Colonic mucosa (tissue), 4 donors: Measurements from ENCODE around the gene GNB1. TPM values are rescaled to one million over a fixed set of nuclear protein-coding genes. Genes with fewer than 3 reads are reported as not detected.

Experiments used
- DNase-seq: peaks from one replicate; pipeline ENCODE4 v3.0.0-alpha.2; 2020
- H3K27ac ChIP-seq: fragments of 200-600 bp; one replicate; pipeline ENCODE4 v1.8.0; 2021
- H3K27me3 ChIP-seq: fragments of 200-600 bp; one replicate; pipeline ENCODE4 v1.8.0; 2021
- H3K36me3 ChIP-seq: fragments of 200-600 bp; one replicate; pipeline ENCODE4 v1.8.0; 2021
- H3K4me1 ChIP-seq: fragments of 200-600 bp; one replicate; pipeline ENCODE4 v1.8.0; 2021; ENCODE audit warnings: mild to moderate bottlenecking
- H3K4me3 ChIP-seq: fragments of 200-600 bp; one replicate; pipeline ENCODE4 v1.8.0; 2021
- H3K9ac ChIP-seq, 2 donors: one replicate each; pipeline ENCODE4 v1.7.0; 2013; ENCODE audit warnings: control low read depth in 2 of 2, low read depth in 2 of 2, low read length in 2 of 2
- H3K9me3 ChIP-seq: fragments of 200-600 bp; one replicate; pipeline ENCODE4 v1.8.0; 2021
- intact Hi-C: fragments of 100-400 bp; cut with DNase I; formaldehyde crosslinking; loops from one replicate; pipeline ENCODE4 v1.14.1; 2022
- total RNA-seq, 2 donors: library from RNA; stranded (reverse); fragmentation: NEBNext Ultra II Directional in 1 of 2; extraction: Animal tissue kit (Norgen Biotek cat#: 25700) in 1 of 2; gene quantifications; one replicate each; pipeline ENCODE4 v1.2.1, GENCODE V29; 2021
- TF ChIP-seq, protein P1 (sequence below): fragments of 200-600 bp; IDR thresholded peaks from one replicate; pipeline ENCODE4 v1.8.0; 2022; ENCODE audit warnings: antibody characterized with exemption, mild to moderate bottlenecking
- donor health status: healthy.
- donor health status: DM: no; HTN: no; CAD: no.
- donor health status: DM: no; HTN: no; CAD: no.

Gene GNB1
- total RNA-seq: 100 to 1,000 TPM; 281 to 367 TPM

DNA sequence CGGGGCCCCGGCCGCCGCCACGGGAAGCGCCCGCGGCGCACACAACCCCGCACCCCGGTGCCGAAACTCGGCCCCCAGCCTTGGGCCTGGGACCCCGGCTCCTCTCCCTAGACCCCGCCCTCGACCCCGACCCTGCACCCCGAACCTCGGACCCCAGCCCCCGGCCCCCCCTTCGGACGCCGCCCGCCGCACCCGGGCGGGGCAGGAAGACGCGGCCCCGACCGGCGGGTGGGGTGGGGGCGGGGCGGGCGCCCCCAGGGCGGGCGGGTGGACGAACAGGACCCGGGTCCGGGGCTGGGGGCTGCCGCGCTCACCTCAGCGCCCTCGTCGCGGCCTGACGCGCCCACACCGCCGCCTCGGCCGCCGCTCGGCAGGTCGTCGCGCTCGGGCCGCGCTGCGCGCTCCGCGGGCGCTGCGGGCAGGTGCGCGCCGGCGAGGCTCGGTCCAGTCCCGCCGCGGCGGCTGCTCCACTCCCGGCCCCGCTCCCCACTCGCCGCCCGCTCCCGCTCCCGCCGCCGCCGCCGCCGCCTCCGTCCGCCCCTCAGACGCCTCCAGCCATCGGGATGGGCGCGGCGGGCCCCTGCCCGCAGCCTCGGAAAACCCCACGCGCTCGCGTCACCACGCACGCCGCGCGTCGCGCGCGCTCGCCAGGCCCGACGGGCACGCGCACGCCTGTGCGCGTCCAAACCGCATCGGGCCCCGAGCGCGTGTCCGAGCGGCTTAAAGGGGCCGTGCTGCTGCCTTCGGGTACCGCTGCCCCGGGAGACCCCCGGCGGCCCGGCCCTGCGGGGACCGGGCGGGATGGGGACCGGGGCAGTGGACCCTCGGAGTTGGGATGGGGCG, at the start of gene GNB1:
TSS of gene GNB1 (minus strand) at position 582 of the 843 bp plus-strand sequence. CDS start 65,634 bp downstream, outside the sequence.
- Histone ChIP-seq H3K4me3 (peak within 1 kb of the TSS; percentile 88), H3K4me1 (peaks cover 39% of the 10 kb centered on the region), H3K27me3 (no peaks in the 10 kb centered on the region), H3K9ac (peak within 1 kb of the TSS; percentile 81 to 88), H3K9me3 (no peaks in the 10 kb centered on the region), H3K36me3 (no peaks in the 10 kb centered on the region), H3K27ac (peak within 1 kb of the TSS; percentile 80)
- DNase-seq: peak; percentile 86
- intact Hi-C loops: no loop called here
- TF ChIP-seq, protein P1, sequence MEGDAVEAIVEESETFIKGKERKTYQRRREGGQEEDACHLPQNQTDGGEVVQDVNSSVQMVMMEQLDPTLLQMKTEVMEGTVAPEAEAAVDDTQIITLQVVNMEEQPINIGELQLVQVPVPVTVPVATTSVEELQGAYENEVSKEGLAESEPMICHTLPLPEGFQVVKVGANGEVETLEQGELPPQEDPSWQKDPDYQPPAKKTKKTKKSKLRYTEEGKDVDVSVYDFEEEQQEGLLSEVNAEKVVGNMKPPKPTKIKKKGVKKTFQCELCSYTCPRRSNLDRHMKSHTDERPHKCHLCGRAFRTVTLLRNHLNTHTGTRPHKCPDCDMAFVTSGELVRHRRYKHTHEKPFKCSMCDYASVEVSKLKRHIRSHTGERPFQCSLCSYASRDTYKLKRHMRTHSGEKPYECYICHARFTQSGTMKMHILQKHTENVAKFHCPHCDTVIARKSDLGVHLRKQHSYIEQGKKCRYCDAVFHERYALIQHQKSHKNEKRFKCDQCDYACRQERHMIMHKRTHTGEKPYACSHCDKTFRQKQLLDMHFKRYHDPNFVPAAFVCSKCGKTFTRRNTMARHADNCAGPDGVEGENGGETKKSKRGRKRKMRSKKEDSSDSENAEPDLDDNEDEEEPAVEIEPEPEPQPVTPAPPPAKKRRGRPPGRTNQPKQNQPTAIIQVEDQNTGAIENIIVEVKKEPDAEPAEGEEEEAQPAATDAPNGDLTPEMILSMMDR: no peak

DNA sequence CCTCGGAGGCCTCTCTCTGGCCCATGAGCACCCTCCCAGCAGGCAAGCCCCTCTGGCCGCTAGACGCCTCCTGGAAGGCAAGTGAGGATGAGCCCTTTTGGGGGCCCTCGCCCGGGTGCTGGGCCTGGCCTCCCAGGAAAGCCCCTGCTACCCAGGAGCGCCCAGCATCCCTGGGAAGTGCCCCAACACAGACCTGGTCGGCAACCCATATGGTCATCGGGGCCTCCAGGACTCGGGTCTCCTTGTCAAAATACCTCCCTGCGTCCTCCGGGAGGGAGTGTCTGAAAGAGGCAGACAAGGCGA, 49.2 kb upstream of the GNB1 start:
- Histone ChIP-seq H3K27ac (no peak overlapping the region), H3K36me3 (no peaks in the 10 kb centered on the region), H3K4me3 (no peak overlapping the region), H3K9me3 (no peaks in the 10 kb centered on the region), H3K9ac (no peak overlapping the region), H3K27me3 (no peaks in the 10 kb centered on the region), H3K4me1 (no peaks in the 10 kb centered on the region)
- TF ChIP-seq, protein P1: no peak
- no peak for DNase-seq
- intact Hi-C loops: loop anchor here (5.0 kb wide), 1 partner anchor 102 kb away; no protein-coding TSS in a partner anchor

GRCh38 chr1:1939296-1940122, 48.6 kb upstream of the GNB1 start:
- Histone ChIP-seq H3K9ac (no peak overlapping the region), H3K4me1 (no peaks in the 10 kb centered on the region), H3K4me3 (no peak overlapping the region), H3K9me3 (no peaks in the 10 kb centered on the region), H3K27me3 (no peaks in the 10 kb centered on the region), H3K36me3 (no peaks in the 10 kb centered on the region), H3K27ac (no peak overlapping the region)
- no peak for DNase-seq
- intact Hi-C loops: loop anchor here (5.0 kb wide), 1 partner anchor 103 kb away; no protein-coding TSS in a partner anchor
- TF ChIP-seq, protein P1: no peak

- intact Hi-C loops: no loop called here
- no peaks in the 10 kb centered on the region for H3K27me3 ChIP-seq
- no peaks in the 10 kb centered on the region for H3K4me1 ChIP-seq
- no peak overlapping the region for H3K4me3 ChIP-seq
- no peak overlapping the region for H3K9ac ChIP-seq
- no peaks in the 10 kb centered on the region for H3K9me3 ChIP-seq
- H3K36me3 ChIP-seq: no peaks in the 10 kb centered on the region
- TF ChIP-seq, protein P1: no peak
- H3K27ac ChIP-seq: no peak overlapping the region
- no peak for DNase-seq
Measured at GRCh38 chr1:1938613-1939295, 47.9 kb upstream of the GNB1 start.

GRCh38 chr1:1938276-1938573, 47.3 kb upstream of the GNB1 start:
- intact Hi-C loops: no loop called here
- TF ChIP-seq, protein P1: no peak
- H3K27ac ChIP-seq: no peak overlapping the region
- H3K9ac ChIP-seq: no peak overlapping the region
- no peaks in the 10 kb centered on the region for H3K9me3 ChIP-seq
- H3K4me1 ChIP-seq: no peaks in the 10 kb centered on the region
- H3K27me3 ChIP-seq: no peaks in the 10 kb centered on the region
- no peak overlapping the region for H3K4me3 ChIP-seq
- no peak for DNase-seq
- H3K36me3 ChIP-seq: no peaks in the 10 kb centered on the region
